ENCODE data around the gene CAMTA1.

CAMTA1 gene

DNA sequence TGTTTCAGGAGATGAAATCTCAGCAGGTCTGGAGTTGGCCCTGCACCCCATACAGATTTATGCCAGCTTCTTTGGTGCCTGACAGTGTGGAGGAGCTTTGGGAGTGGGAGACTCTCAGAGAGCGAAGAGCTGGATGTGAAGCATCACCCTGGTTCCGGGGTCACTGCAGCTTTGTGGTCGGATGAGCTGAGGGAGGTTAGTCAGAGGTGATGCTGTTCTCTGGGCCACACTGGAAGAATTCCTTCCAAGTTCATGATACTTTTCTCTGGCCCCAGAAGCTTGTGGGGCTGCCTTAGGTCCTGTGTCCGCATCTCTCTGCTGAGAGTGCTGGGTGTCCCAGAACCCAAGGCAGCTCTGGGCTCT is 467.8 kb downstream of the CAMTA1 start:
- no peak for DNase-seq (ENCODE audit: low read depth in 2 of 2)

DNA sequence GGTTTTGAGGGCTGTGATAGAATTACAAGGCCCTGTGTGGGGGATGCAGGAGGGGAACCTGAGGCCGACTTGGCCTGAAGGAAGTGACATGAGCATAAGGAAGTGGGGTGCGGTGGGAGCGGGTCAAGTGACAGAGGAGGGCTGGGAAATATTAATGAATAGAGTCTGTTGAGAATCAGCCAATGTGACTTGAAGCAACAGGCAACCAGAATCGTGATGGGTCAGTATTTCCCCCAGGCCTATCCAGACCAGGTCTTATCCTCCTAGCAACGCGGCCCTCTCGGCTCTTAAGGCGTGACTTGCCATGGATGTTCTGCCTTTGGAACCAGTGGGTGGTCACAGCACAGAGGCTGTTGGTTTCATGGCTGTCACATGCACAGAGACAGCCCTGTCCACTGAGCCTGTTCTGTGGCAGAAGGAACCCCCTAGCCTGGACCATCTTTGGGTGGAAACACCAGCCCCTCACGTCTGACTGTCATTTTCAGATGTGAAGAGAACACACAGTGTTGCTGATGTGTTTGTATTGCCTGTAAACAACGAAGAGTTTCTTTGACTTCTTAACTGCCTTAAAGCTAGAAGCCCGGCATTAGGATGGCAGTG is 468.8 kb downstream of the CAMTA1 start:
- DNase-seq (ENCODE audit: low read depth in 2 of 2), result no peak

DNA sequence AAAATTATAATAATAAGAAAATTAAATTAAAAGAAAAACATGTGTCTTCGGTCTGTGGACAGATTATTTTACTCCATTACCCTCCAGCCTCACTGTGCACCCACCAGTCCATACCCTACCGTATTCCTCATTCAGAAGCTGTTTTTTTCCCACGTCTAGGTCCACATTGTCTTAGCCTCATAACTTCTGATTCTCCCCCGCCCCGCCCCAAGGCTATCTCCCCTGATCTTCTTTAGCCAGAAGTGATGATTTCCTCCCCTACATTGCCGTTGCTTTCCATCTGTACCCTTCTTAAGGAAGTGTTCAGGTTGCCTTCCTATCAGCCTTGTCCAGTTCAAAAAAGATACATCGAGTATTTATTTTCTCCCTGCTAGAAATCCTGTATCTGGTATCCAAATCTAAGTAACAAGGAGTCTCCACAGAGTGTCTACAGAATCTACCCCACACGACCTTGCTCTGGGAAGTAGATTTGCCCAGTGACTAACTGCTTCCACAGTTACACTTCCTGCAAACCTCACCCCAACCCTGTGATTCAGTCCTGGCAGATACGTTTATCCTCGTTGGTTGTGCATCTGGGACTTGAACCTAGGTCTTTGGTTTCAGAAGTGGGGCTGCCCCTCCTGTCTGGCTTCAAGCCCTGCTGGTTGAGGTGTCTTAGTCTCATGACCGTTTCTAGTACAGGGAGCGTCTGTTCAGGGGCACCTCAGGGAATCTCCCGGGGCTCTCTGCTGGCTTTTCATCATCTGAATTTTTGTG is 470.2 kb downstream of the CAMTA1 start:
- DNase-seq (ENCODE audit: low read depth in 2 of 2), result no peak

GRCh38 chr1:7256526-7256925 is 471.3 kb downstream of the CAMTA1 start:
- no peak for DNase-seq (ENCODE audit: low read depth in 2 of 2)

DNA sequence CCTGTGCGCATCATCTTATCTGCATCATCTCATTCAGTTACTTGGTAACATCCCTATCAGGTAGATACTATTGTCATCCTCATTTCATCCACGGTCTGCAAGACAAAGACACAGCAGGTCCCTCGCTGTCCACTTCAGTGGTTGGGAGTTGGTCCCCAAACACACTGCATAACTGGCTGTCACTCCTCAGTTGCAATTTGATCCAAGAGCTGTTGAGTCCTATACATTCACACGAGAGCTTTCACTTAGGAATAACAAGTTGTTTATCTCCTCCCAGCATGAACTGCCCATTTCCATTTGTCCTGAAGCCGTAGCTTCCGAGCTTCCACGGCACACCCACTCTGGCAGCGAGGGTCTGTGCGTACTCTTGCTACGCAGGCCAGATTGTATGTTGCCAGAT is 472.0 kb downstream of the CAMTA1 start:
- DNase-seq (ENCODE audit: low read depth in 2 of 2), result no peak

DNA sequence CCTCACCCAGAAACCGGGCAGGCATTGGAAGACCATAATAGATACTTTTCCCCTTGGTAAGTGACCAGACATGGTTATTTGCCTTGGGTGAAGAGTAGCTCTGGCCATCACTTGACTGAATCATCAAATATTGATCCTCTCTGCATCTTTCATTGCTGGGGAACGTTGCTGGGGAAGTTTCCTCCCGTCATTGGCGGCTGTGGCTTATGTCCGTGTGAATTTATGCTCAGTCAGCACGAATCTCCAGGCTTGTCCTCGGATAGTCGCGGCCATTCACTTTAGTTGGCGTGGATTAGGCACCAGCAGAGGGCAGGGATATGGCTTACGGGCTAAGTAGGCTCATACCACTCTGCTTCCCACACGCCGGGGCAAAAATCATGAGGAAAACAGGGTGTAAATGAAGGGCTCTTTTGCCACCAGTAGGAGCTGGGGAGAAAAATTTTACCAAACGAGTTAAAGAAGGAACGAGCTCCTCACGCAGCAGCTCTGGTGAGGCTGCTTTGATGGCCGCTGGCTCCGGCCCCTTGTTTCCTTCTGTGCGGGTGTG is 473.4 kb downstream of the CAMTA1 start:
- DNase-seq (ENCODE audit: low read depth in 2 of 2), result no peak

DNA sequence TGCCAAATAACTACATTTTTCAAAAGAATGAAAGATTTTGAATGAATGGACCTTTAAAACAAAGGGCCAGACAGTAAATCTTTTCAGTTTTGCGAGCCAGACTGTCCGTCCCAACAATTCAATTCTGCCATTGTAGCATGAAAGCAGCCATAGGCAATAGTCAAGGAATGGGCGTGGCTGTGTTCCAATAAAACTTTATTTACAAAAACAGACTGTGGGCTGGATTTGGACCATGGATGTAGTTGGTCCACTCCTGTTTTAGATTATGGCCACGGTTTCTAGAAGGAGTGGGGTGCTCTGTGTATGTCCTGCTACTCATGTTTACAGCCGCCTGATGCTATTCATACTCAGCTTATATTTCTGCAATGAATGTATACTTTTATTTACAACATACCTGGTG is 474.7 kb downstream of the CAMTA1 start:
- DNase-seq (ENCODE audit: low read depth in 2 of 2), result no peak

DNA sequence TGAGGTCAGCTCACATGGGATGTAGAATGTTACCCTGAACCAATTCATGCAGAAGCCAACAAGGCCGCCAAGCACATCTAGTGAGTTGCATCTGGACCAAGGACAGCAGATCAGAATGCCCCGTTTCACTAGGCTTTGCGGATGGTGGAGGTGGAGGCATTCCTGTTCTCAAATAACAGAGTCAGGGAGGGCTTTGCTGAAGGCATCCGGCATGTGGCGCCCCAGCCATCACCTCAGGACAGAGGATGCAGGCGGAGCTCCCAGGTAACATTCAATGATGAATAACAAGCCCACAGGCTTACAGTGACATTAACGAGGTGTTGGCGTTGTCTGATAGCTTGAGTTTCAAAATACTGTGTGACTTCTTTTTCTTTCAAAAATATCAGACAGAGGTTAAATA is 476.2 kb downstream of the CAMTA1 start:
- no peak for DNase-seq (ENCODE audit: low read depth in 2 of 2)

DNA sequence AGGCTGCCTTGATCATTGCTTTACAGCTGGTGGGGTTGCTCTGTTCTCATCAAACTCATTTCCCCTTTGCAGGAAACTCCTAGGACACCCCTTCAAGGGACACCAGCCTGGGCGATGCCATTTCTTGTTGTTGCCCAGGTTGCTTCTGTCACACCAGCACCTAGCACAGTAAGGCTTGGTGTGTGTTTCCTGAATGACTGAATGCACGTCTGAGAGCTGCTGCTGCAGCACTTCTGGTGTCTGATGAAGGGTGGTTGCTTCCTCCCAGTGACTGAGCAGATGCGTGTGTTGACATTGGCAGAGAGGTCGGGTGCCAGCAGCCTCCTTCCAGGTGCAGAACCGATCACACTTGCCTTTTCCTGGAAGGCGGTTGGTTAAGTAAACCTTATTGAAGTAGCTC is 477.4 kb downstream of the CAMTA1 start:
- no peak for DNase-seq (ENCODE audit: low read depth in 2 of 2)

DNA sequence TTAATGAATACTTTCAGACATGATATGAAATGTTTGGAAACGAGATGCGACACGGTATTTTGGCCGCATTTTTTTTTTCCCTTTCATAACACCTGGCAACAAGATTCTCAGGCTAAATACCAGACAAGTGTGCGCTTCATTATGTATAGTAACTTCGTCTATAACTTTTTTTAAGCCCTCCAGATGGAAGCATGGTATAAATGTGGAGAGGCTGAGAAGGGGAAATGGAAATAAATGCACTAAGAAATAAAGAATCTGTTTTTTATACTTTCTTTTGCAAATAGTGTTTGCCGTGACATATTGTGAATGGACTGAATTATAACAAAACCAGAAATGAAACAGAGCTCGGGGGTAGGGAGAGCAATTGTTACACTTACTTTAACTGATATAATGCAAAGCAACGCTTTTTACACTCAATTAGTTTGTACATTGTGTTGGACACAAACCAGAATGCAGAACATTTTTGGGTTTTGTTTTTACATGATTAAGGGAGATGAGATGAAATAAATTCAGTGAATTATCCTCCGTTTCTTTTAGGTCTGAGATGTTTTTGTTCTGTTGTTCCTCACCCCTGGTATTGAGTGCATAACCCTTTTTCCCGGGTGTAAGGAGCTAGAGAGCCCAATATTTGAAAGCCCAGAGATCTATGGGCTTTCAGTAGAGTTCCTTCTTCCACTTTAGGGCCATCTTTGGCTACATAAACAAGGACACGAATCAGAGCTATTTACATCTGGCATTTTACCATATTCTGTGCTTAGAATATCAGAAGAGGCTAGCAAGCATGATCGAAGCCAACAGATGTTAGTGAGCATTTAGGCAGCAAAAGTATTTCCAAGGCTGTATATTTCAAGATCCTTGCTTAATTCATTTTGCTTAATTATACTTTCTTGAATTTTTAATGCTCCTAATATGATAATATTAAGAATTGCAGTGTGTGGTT is 478.0 kb downstream of the CAMTA1 start:
- DNase-seq (ENCODE audit: low read depth in 2 of 2), result no peak

DNA sequence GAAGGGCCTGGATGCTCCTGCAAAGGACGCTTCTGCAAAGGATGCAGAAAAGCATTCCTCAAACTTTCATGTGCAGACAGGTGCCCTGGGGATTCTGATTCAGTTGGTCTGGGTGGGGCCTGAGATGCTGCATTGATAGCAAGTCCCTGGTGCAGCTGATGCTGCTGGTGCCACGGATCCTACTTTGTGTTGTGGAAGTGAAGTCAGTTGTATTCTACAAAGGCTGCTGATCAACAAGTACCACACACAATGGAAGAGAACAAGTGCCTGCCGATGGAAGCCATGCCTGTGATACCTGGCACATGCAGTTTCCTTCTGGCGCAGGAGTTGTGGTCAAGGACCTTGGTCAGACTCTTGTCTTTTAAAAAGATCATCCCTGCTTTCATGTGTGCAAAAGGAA is 478.8 kb downstream of the CAMTA1 start:
- no peak for DNase-seq (ENCODE audit: low read depth in 2 of 2)

DNA sequence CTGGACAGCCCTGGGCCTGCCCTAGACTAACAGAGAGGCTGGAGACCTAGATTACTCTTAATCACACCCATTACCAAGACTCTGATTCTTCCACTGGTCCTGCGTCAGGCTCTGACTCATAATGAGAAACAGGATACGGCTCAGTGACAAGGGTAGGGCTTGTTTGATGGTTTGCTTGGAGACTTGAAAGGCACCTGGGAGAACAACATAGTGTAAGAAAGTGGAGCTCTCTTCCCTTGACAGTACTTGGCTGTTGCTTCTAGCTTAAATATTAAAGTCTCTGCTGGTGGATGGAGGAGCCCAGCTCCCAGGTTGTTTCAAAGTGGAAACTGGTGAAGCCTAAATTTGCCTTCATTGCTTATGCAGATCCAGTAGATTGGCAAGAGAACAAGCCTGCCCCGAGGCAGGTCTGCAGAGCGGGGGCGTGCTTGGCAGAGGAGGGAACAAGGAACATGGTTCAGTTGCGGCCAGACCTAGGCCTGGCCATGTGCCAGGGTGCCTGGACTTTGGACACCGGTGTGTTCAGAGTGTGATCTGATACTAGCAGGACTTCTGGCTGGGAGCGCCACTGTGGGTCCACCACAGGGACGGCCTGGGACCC is 480.6 kb downstream of the CAMTA1 start:
- DNase-seq (ENCODE audit: low read depth in 2 of 2), result no peak

- DNase-seq (ENCODE audit: low read depth in 2 of 2), result no peak
These were observed 481.3 kb downstream of the CAMTA1 start for GRCh38 chr1:7266561-7266960.

DNA sequence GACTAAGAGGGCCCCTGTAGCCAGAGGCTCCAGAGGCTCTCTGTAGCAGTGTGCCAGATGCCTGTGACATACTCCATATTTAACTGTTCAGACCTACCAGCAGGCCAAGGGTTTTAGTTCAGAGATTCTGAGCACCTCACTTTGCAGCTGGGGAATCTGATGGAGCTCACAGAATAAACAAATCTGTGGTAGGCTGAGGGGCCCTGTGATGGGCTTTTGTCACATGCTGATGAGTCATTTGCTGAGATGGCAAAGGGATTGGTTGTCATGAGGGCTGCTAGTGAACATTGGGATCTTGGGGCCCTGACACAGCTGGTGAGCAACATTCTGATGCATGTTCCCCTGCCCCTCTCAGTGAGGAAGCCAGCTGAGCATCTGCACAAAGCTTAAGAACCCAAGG is 482.2 kb downstream of the CAMTA1 start:
- DNase-seq (ENCODE audit: low read depth in 2 of 2), result no peak

GRCh38 chr1:7268983-7269382 is 483.7 kb downstream of the CAMTA1 start:
- DNase-seq (ENCODE audit: low read depth in 2 of 2), result no peak

DNA sequence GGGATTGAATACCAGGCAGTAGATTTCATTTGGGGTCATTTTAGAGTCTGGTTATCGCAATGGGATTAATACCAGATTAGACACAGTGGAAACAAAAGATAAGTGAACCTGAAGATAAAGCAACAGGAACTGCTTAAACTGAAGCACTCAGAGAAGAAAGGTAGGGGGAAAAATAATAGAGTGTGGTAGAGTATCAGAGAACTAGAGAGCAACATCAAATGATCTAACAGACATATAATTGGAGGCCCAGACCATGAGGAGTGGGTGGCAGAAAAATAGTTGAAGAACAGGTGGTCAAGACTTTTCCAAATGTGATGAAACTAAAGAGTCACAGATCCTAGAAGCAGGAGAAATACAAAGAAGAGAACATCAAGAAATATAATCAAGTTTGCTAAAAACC is 484.3 kb downstream of the CAMTA1 start:
- DNase-seq (ENCODE audit: low read depth in 2 of 2), result no peak

- no peak for DNase-seq (ENCODE audit: low read depth in 2 of 2)
These were observed 489.0 kb downstream of the CAMTA1 start for GRCh38 chr1:7274256-7274655.

DNA sequence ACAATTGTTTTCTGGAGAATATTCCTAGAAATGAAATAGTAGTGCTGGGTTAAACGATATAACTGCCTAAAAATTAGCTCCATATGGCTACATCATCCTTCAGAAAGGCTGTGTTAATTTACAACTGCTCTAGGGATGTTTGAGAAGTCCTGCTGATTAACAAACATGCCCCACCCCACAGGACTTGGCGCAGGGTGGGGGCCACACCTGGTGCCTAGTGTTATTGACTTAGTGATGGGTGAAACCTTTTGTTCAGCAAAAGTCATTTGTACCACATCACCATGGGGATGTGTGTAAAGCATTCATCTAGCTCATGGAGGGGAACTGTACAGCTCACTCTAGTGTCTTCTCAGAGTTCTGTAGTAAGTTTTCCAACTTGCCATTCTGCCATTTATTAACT is 492.8 kb downstream of the CAMTA1 start:
- no peak for DNase-seq (ENCODE audit: low read depth in 2 of 2)

DNA sequence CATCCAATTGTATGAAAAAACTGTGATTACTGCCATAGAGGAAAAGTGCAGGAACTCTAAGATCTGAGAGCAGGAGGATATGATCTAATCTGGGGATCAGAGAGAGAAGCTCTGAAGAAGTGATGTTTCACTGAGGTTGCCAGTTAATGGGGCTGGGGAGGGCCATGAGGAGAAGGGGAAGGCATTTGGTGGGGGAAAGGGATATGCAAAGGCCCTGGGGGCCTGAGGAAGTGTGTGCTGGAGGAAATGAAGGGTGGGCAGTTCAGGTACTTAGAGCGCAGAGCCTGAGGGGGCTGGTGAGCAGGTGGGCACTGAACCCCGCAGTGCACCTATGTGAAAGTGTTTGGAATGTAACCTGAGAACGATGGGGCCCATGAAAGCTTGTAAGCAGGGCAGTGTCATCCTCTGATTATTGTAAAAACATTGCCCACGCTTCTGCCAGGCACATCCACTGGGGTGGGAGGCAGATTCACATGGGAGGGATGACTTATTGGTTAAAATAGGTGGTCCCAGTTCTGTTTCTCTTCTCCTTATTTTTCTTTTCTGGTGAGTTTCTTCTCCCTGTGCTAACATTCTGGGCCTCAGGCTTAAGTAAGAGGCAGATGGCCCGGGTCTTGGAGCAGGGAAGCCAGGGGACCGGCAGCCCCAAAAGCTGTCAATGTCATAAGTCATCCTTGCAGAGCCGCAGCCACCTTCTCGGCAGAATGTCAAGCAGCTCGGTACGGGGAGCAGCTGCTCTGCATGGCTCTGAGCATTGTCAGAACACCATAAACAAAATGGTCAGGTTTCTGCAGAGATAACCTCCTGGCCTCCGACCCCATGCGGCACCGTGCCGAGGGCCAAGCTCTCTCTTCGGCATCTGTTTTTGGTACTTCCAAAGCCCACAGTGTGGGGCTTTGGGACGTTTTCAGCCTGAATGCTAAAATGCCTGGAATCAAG is 493.8 kb downstream of the CAMTA1 start:
- DNase-seq (ENCODE audit: low read depth in 2 of 2), result no peak

DNA sequence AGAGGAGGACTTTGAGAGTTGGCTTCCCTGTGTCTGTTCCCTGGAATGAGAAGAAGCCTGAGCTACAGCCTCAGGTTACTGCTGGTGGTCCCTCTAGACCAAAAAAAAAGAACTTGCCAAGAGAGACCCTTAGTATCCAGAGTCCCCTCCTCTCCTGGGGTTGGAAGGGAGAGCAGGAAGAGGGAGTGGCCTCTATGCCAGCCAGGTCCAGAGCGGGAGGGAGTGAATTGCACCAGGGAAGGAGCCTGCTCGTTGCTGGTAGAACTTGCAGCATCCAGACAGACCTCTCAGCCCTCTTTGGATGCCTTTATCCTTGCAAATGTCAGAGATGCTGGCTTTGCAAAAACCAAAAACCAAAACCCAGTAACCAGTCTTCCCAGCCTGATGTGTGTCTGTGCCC is 494.5 kb downstream of the CAMTA1 start:
- no peak for DNase-seq (ENCODE audit: low read depth in 2 of 2)
